MCF 10A (cell line): ENCODE measurements around the gene PRDX1. TPM values are rescaled to one million over a fixed set of nuclear protein-coding genes. Genes with fewer than 3 reads are reported as not detected.
A peak's percentile ranks its signal among the peaks of the same experiment; 100 is the strongest.

Experiments
- BruUV-seq: library from RNA; stranded (reverse); fragments of 400-500 nt; replicated peaks from 2 replicates; lab custom pipeline; 2021; lab: Mats Ljungman, UMichigan
- CTCF ChIA-PET: fragments of 300-600 bp; sonication (Branson Sonifier 250); formaldehyde crosslinking; extraction: SDS; loops from one replicate; lab custom pipeline; 2021; ENCODE audit warnings: antibody characterized with exemption, inconsistent platforms; lab: Yijun Ruan, JAX
- POLR2A ChIA-PET: fragments of 300-600, 350-650 bp; sonication (Branson Sonifier 250); formaldehyde crosslinking; extraction: SDS; loops from one replicate; lab custom pipeline; 2020; ENCODE audit warnings: antibody characterized with exemption, inconsistent platforms; lab: Yijun Ruan, JAX
- DNase-seq: peaks from one replicate; pipeline ENCODE4 v3.0.0-alpha.2; 2018; ENCODE audit not compliant: unreplicated experiment
- H3K27ac Mint-ChIP-seq: one replicate; pipeline ENCODE4 v1.8.0; 2022; ENCODE audit warnings: mild to moderate bottlenecking, low read depth, mixed read lengths; ENCODE audit not compliant: unreplicated experiment
- H3K27me3 Mint-ChIP-seq: one replicate; pipeline ENCODE4 v1.8.0; 2022; ENCODE audit warnings: mixed read lengths; ENCODE audit not compliant: insufficient read depth, unreplicated experiment
- H3K36me3 Mint-ChIP-seq: one replicate; pipeline ENCODE4 v1.8.0; 2022; ENCODE audit warnings: mild to moderate bottlenecking, moderate library complexity, mixed read lengths; ENCODE audit not compliant: insufficient read depth, unreplicated experiment
- H3K4me1 Mint-ChIP-seq: one replicate; pipeline ENCODE4 v1.8.0; 2022; ENCODE audit warnings: mixed read lengths; ENCODE audit not compliant: insufficient read depth, unreplicated experiment
- H3K4me3 Mint-ChIP-seq: one replicate; pipeline ENCODE4 v1.8.0; 2022; ENCODE audit warnings: mild to moderate bottlenecking, moderate library complexity, mixed read lengths; ENCODE audit not compliant: unreplicated experiment
- H3K9me3 Mint-ChIP-seq: one replicate; pipeline ENCODE4 v1.8.0; 2022; ENCODE audit warnings: mixed read lengths; ENCODE audit not compliant: unreplicated experiment
- CTCF ChIP-seq: fragments of 200-600 bp; IDR thresholded peaks from one replicate; pipeline ENCODE4 v1.8.0; 2022; ENCODE audit warnings: antibody characterized with exemption, mild to moderate bottlenecking; ENCODE audit not compliant: unreplicated experiment
- intact Hi-C: fragments of 100-400 bp; cut with micrococcal nuclease; formaldehyde crosslinking; loops from 2 replicates; pipeline ENCODE4 v1.14.1; 2022
- total RNA-seq: library from RNA; stranded (reverse); gene quantifications from 2 replicates; pipeline ENCODE4 v1.2.3, GENCODE V29; 2022

The PRDX1 gene
- total RNA-seq, 1 experiment from 2014 or later = 207 TPM

- POLR2A ChIA-PET = interaction anchor here (0.6 to 5.8 kb wide), 8 partner anchors 11 to 213 kb away, joined by 3 to 50 read pairs (median 9); partner anchors contain the start of genes AKR1A1, PRDX1 and TESK2
- Mint-ChIP-seq H3K4me3 (no peak overlapping the region), H3K36me3 (peaks cover 38% of the 10 kb centered on the region), H3K4me1 (no peaks in the 10 kb centered on the region), H3K9me3 (no peaks in the 10 kb centered on the region), H3K27ac (peak overlapping the region; percentile 23), H3K27me3 (no peaks in the 10 kb centered on the region)
- intact Hi-C loops = no loop called here
- CTCF ChIA-PET = interaction anchor here (0.6 to 6.0 kb wide), 22 partner anchors 12 to 606 kb away, joined by 3 to 97 read pairs (median 6); partner anchors contain the start of genes AKR1A1, CCDC163, MMACHC and NASP
- TF ChIP-seq CTCF = no peak
- DNase-seq = no peak
- BruUV-seq = no TSS peak
Observed at GRCh38 chr1:45569571-45569961, 47.9 kb upstream of the PRDX1 start.

- no TSS peak for BruUV-seq
- CTCF ChIA-PET = interaction anchor here (0.6 to 6.0 kb wide), 16 partner anchors 8 to 476 kb away, joined by 3 to 97 read pairs (median 6); partner anchors contain the start of genes AKR1A1, MMACHC, NASP and PRDX1
- no peak for TF ChIP-seq CTCF
- Mint-ChIP-seq H3K9me3 (no peaks in the 10 kb centered on the region), H3K27ac (no peak overlapping the region), H3K4me1 (no peaks in the 10 kb centered on the region), H3K27me3 (no peaks in the 10 kb centered on the region), H3K4me3 (no peak overlapping the region), H3K36me3 (peaks cover 45% of the 10 kb centered on the region)
- POLR2A ChIA-PET = interaction anchor here (0.7 to 5.8 kb wide), 7 partner anchors 10 to 212 kb away, joined by 3 to 50 read pairs (median 5); partner anchors contain the start of genes PRDX1 and TESK2
- no peak for DNase-seq
- intact Hi-C loops = no loop called here
Observed at GRCh38 chr1:45568421-45568820, 46.7 kb upstream of the PRDX1 start.

- Mint-ChIP-seq H3K9me3 (no peaks in the 10 kb centered on the region), H3K27ac (no peak overlapping the region), H3K36me3 (peaks cover 50% of the 10 kb centered on the region), H3K4me3 (no peak overlapping the region), H3K27me3 (no peaks in the 10 kb centered on the region), H3K4me1 (no peaks in the 10 kb centered on the region)
- CTCF ChIA-PET = interaction anchor here (0.7 to 6.0 kb wide), 10 partner anchors 11 to 212 kb away, joined by 3 to 97 read pairs (median 16); partner anchors contain the start of genes NASP and PRDX1
- no peak for DNase-seq
- POLR2A ChIA-PET = interaction anchor here (1.3 to 5.8 kb wide), 5 partner anchors 10 to 77 kb away, joined by 5 to 50 read pairs (median 14); partner anchors contain the start of genes PRDX1 and TESK2
- TF ChIP-seq CTCF = no peak
- intact Hi-C loops = no loop called here
- BruUV-seq = TSS peak; percentile 6
Observed at GRCh38 chr1:45567911-45568310, 46.2 kb upstream of the PRDX1 start.

- DNase-seq = no peak
- no peak for TF ChIP-seq CTCF
- Mint-ChIP-seq H3K4me3 (no peak overlapping the region), H3K9me3 (no peaks in the 10 kb centered on the region), H3K27ac (peak overlapping the region; percentile 46), H3K27me3 (no peaks in the 10 kb centered on the region), H3K4me1 (no peaks in the 10 kb centered on the region), H3K36me3 (peaks cover 58% of the 10 kb centered on the region)
- CTCF ChIA-PET = interaction anchor here (0.5 to 6.0 kb wide), 6 partner anchors 10 to 73 kb away, joined by 3 to 39 read pairs (median 4); partner anchors contain the start of gene NASP
- POLR2A ChIA-PET = interaction anchor here (1.2 to 1.6 kb wide), 3 partner anchors 9 to 56 kb away, joined by 5 to 8 read pairs (median 6); partner anchors contain the start of gene PRDX1
- no TSS peak for BruUV-seq
- intact Hi-C loops = no loop called here
Observed at GRCh38 chr1:45566722-45567121, 45.0 kb upstream of the PRDX1 start.
